SJCRH30 (cell line): ENCODE results near the gene GPATCH8. TPM values are rescaled to one million over a fixed set of nuclear protein-coding genes. Genes with fewer than 3 reads are reported as not detected.
A peak's percentile ranks its signal among the peaks of the same experiment; 100 is the strongest.
"Not testable (repeated sequence)": the region's sequence is repeated elsewhere in the genome, so short reads cannot be mapped to it uniquely, and the experiment has no call there.

Experiments
- DNase-seq, 2 experiments: peaks; one replicate each; pipeline ENCODE4 v3.0.0-alpha.2; 2015 to 2020
- H3K27ac ChIP-seq: fragments of 250-450 bp; sonication (Bioruptor Pico); 2 replicates; pipeline ENCODE4 v1.5.1; 2020; ENCODE audit warnings: mild to moderate bottlenecking, moderate library complexity
- H3K27me3 ChIP-seq: fragments of 250-450 bp; sonication (Bioruptor Pico); 2 replicates; pipeline ENCODE4 v1.5.1; 2020; ENCODE audit warnings: mild to moderate bottlenecking, moderate library complexity
- H3K36me3 ChIP-seq: fragments of 250-450 bp; sonication (Bioruptor Pico); 2 replicates; pipeline ENCODE4 v1.5.1; 2020; ENCODE audit warnings: mild to moderate bottlenecking, moderate library complexity
- H3K4me1 ChIP-seq: fragments of 250-450 bp; sonication (Bioruptor Pico); 2 replicates; pipeline ENCODE4 v1.5.1; 2020; ENCODE audit warnings: mild to moderate bottlenecking, moderate library complexity
- H3K4me3 ChIP-seq: fragments of 250-450 bp; sonication (Bioruptor Pico); 2 replicates; pipeline ENCODE4 v1.5.1; 2020; ENCODE audit warnings: mild to moderate bottlenecking, moderate library complexity
- H3K9me3 ChIP-seq: fragments of 250-450 bp; sonication (Bioruptor Pico); replicated peaks from 2 replicates; pipeline ENCODE4 v1.5.1; 2020; ENCODE audit warnings: mild to moderate bottlenecking, moderate library complexity
- total RNA-seq: library from RNA; depleted of rRNA; stranded (reverse); fragments of >200 nt; shearing (Covaris generic); gene quantifications from 2 replicates; pipeline ENCODE4 v1.2.3, GENCODE V29; 2014

Gene GPATCH8
- total RNA-seq, 1 experiment from 2014 or later: 24.3 TPM

DNA sequence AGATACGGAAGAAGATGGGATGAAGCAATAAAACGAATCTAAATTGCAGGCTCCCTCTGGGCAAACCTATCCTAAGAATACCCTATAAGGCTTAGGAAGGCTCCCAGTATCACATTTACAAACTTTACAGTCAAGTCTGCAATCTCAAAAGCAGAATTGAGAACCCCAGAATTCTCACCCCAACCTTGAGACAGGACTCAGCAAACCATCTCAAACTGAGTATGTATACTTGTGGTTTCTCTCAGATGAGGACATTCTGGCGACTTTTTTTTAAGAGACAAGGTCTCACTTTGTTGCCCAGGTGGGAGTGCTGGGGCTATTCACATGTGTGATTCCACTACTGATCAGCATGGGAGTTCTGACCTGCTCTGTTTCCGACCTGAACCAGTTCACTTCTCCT lies 94.4 kb downstream of the GPATCH8 start:
- Histone ChIP-seq H3K9me3 (no peaks in the 10 kb centered on the region), H3K36me3 (peaks cover 22% of the 10 kb centered on the region), H3K4me3 (no peak overlapping the region), H3K27ac (no peak overlapping the region), H3K27me3 (no peaks in the 10 kb centered on the region), H3K4me1 (no peaks in the 10 kb centered on the region)
- no peak for DNase-seq

DNA sequence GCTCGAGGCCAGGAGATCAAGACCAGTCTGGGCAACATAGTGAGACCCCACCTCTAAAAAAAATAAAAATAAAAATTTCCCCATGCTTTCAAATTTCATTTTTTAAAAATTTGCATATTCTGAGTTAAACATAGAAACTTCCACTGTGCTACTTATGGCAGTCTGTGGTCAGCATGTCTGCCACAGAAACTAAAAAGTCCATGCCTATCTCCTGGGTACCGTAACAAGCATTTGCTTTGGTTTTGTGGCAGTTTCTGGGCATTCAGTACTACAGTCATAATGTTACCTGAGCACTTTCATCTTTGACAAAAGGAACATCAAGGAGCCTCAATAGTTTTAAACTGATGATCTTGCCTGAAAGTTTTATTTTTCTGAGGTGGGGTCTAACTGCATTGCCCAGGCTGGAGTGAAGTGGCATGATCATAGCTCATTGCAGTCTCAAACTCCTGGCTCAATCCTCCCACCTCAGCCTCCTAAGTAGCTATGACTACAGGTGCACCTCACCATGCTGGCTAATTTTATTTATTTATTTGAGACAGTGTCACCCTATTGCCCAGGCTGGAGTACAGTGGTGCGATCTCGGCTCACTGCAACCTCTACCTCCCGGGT lies 100.5 kb downstream of the GPATCH8 start:
- Histone ChIP-seq H3K27me3 (no peaks in the 10 kb centered on the region), H3K27ac (no peak overlapping the region), H3K4me1 (no peaks in the 10 kb centered on the region), H3K4me3 (no peak overlapping the region), H3K9me3 (no peaks in the 10 kb centered on the region), H3K36me3 (peaks cover 69% of the 10 kb centered on the region)
- DNase-seq: no peak

DNA sequence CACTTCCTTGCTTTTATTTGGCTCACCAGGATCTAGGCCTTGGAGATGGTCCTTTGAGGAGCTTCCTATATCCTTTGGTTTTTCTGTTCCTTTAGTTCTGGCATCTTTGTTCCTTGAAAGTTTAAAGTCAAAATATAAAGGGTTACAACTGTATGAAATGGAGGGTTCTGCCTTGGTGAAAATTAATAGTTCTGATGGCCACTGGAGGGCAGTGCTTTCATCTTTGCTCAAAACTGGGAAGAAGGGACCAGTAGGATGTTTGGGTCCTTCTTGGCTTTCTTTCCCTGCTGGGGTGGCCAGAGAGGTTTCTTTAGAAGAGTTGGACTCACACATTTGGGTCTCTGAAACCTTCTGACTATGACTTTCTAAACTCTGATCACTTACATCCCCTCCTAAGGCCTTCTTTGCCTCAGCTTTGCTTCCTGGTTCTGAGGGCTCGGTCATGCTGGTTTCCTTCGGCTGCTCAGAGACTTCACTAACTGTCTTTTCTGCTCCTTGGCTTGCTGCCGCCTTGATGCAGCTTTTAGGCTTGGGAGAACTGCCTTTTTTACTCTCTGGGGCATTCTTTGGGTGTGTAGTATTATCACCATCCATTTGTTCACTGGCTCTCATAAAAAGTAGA lies 102.9 kb downstream of the GPATCH8 start:
- H3K4me1 ChIP-seq: no peaks in the 10 kb centered on the region
- H3K4me3 ChIP-seq: no peak overlapping the region
- no peak overlapping the region for H3K27ac ChIP-seq
- H3K36me3 ChIP-seq: peaks cover 63% of the 10 kb centered on the region
- peak in 1 of 2 experiments; percentile 39 for DNase-seq
- no peaks in the 10 kb centered on the region for H3K9me3 ChIP-seq
- H3K27me3 ChIP-seq: no peaks in the 10 kb centered on the region

DNA sequence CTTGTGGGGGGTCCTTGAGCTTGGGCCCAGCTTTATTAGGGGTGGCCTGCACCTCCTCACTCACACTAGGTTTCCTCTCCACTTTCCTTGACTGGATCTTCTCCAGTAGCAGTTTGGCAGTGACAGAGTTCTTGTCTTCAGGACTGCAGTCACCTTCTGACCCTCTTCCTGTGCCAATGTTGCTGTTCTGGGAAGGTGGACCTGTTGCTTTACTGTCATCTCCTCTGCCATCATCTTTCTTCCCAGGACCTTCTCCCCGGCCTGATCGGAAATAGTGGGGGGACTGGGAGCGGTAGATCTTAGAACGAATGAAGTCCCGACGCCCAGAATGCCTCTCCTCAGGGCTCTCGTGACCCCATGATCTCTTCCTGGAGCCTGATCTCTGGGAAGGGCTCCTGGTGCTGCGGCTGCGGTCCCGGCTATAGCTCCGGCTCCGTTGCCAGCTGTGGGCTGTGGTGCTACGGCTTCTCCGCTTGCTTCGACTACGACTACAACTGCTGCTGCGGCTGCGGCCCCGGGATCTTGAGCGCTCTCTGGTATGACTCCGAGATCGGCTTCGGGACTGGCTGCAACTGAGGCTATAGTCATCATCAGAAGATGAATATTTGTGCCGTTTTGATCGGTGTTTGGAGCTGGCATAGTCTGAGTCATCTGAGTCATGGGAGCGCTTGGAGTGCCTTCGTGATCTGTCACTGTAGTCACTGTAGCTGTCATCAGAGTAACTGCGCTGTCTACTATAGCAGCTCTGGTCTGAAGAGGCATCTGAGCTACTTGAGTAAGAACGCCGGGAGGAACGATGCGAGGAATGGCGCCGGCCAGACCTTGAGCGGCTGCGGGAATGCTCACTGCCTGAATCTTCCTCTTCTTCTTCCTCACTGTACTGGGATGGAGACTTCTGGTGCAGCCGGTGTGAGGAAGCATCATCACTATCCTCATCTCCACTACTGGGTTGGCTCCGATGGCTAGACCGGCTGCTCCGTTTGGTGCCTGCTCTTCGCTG lies 104.2 kb downstream of the GPATCH8 start:
- H3K4me3 ChIP-seq: no peak overlapping the region
- no peaks in the 10 kb centered on the region for H3K9me3 ChIP-seq
- peaks cover 55% of the 10 kb centered on the region for H3K36me3 ChIP-seq
- DNase-seq: no peak
- no peak overlapping the region for H3K27ac ChIP-seq
- no peaks in the 10 kb centered on the region for H3K4me1 ChIP-seq
- H3K27me3 ChIP-seq: no peaks in the 10 kb centered on the region

GRCh38 chr17:44397479-44398440 lies 105.4 kb downstream of the GPATCH8 start:
- no peak overlapping the region for H3K27ac ChIP-seq
- no peaks in the 10 kb centered on the region for H3K27me3 ChIP-seq
- no peak overlapping the region for H3K4me3 ChIP-seq
- no peak for DNase-seq
- no peaks in the 10 kb centered on the region for H3K4me1 ChIP-seq
- H3K36me3 ChIP-seq: peaks cover 43% of the 10 kb centered on the region
- no peaks in the 10 kb centered on the region for H3K9me3 ChIP-seq

- Histone ChIP-seq H3K27ac (no peak overlapping the region), H3K36me3 (peaks cover 38% of the 10 kb centered on the region), H3K4me1 (no peaks in the 10 kb centered on the region), H3K4me3 (no peak overlapping the region), H3K27me3 (no peaks in the 10 kb centered on the region), H3K9me3 (no peaks in the 10 kb centered on the region)
- DNase-seq: no peak
These were observed 106.3 kb downstream of the GPATCH8 start for GRCh38 chr17:44396946-44397345.

GRCh38 chr17:44394833-44395232 lies 108.4 kb downstream of the GPATCH8 start:
- peaks cover 18% of the 10 kb centered on the region for H3K36me3 ChIP-seq
- DNase-seq: no peak
- no peaks in the 10 kb centered on the region for H3K4me1 ChIP-seq
- no peaks in the 10 kb centered on the region for H3K9me3 ChIP-seq
- H3K27me3 ChIP-seq: no peaks in the 10 kb centered on the region
- no peak overlapping the region for H3K4me3 ChIP-seq
- no peak overlapping the region for H3K27ac ChIP-seq

- DNase-seq, H3K4me1 ChIP-seq, H3K27ac ChIP-seq, H3K9me3 ChIP-seq, H3K4me3 ChIP-seq, H3K27me3 ChIP-seq: not testable (repeated sequence)
- H3K36me3 ChIP-seq: peaks cover 11% of the 10 kb centered on the region
These were observed 109.1 kb downstream of the GPATCH8 start for GRCh38 chr17:44394112-44394511.

GRCh38 chr17:44390250-44390870 lies 112.8 kb downstream of the GPATCH8 start:
- Histone ChIP-seq H3K9me3 (no peaks in the 10 kb centered on the region), H3K27ac (no peak overlapping the region), H3K36me3 (no peaks in the 10 kb centered on the region), H3K4me1 (no peaks in the 10 kb centered on the region), H3K27me3 (no peaks in the 10 kb centered on the region), H3K4me3 (no peak overlapping the region)
- no peak for DNase-seq

GRCh38 chr17:44389723-44390202 lies 113.4 kb downstream of the GPATCH8 start:
- H3K36me3 ChIP-seq: no peaks in the 10 kb centered on the region
- H3K9me3 ChIP-seq: no peaks in the 10 kb centered on the region
- H3K4me1 ChIP-seq: no peaks in the 10 kb centered on the region
- no peaks in the 10 kb centered on the region for H3K27me3 ChIP-seq
- H3K4me3 ChIP-seq: no peak overlapping the region
- H3K27ac ChIP-seq: no peak overlapping the region
- DNase-seq: no peak

- Histone ChIP-seq H3K36me3 (no peaks in the 10 kb centered on the region), H3K27me3 (no peaks in the 10 kb centered on the region), H3K4me3 (no peak within 1 kb of the TSS), H3K4me1 (no peaks in the 10 kb centered on the region), H3K9me3 (no peaks in the 10 kb centered on the region), H3K27ac (no peak within 1 kb of the TSS)
- no peak for DNase-seq
These were observed 113.9 kb downstream of the GPATCH8 start, which contains the start of gene ITGA2B for GRCh38 chr17:44389281-44389680. Gene ITGA2B, minus strand, starts transcription at chr17:44389649. Its CDS starts 176 bp downstream, at chr17:44389473.

DNA sequence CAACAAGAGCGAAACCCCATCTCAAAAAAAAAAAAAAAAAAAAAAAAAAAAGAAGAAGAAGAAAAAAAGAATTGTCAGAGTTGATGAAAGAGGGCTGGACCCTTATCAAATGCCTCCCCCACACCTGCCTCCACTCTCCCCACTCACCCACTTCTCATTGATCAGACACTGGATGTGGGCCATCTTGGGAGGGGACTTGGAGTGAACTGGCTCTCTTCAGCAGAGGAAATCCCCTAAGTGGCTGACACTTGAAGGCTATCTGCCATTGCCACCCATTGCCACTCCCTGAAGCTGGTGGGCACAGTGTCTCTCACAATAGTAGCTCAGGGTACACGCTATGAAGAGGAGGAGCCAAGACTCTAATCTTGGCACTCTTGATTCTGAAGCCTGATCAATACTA lies 115.4 kb downstream of the GPATCH8 start:
- no peak overlapping the region for H3K27ac ChIP-seq
- no peaks in the 10 kb centered on the region for H3K9me3 ChIP-seq
- DNase-seq: no peak
- no peaks in the 10 kb centered on the region for H3K36me3 ChIP-seq
- no peaks in the 10 kb centered on the region for H3K4me1 ChIP-seq
- no peak overlapping the region for H3K4me3 ChIP-seq
- no peaks in the 10 kb centered on the region for H3K27me3 ChIP-seq

GRCh38 chr17:44386182-44386525 lies 117.1 kb downstream of the GPATCH8 start:
- Histone ChIP-seq H3K9me3 (no peaks in the 10 kb centered on the region), H3K27ac (no peak overlapping the region), H3K4me3 (no peak overlapping the region), H3K4me1 (no peaks in the 10 kb centered on the region), H3K27me3 (no peaks in the 10 kb centered on the region), H3K36me3 (no peaks in the 10 kb centered on the region)
- no peak for DNase-seq
